Body of pancreas (tissue), 4 donors: ENCODE data around the gene WWOX. TPM values are rescaled to one million over a fixed set of nuclear protein-coding genes. Genes with fewer than 3 reads are reported as not detected.

Source experiments
- ATAC-seq: fragments of 150-250 bp; one replicate; pipeline ENCODE4 v1.9.1; 2016
- DNase-seq, 4 donors: peaks; one replicate each; pipeline ENCODE4 v3.0.0-alpha.2; 2019
- H3K27ac ChIP-seq, 4 donors: fragments of 200-600 bp; sonication (generic); 1 replicate in 3 of 4; 2 replicates in 1 of 4; pipeline versions ENCODE4 v1.5.1 to v1.6.1; 2016 to 2019; ENCODE audit warnings: mild to moderate bottlenecking in 1 of 4, mixed read lengths in 1 of 4, moderate library complexity in 1 of 4
- H3K27me3 ChIP-seq, 2 donors: fragments of 200-600 bp; sonication (generic); one replicate each; pipeline ENCODE4 v1.6.0; 2016; ENCODE audit warnings: mild to moderate bottlenecking in 1 of 2
- H3K36me3 ChIP-seq, 2 donors: fragments of 200-600 bp; sonication (generic); replicated peaks in 1 of 2; 2 replicates each; pipeline ENCODE4 v1.5.1; 2016; ENCODE audit warnings: low read depth in 2 of 2; ENCODE audit not compliant: insufficient read depth in 1 of 2
- H3K4me1 ChIP-seq: fragments of 200-600 bp; sonication (generic); one replicate; pipeline ENCODE4 v1.6.0; 2016
- H3K4me3 ChIP-seq, 2 donors: fragments of 200-600 bp; sonication (generic); 1 replicate in 1 of 2; 2 replicates in 1 of 2; pipeline ENCODE4 v1.5.1; 2016 to 2019
- H3K9me3 ChIP-seq, 3 donors: fragments of 200-600 bp; sonication (generic); 1 replicate in 2 of 3; 2 replicates in 1 of 3; pipeline ENCODE4 v1.5.1; 2016
- POLR2A ChIP-seq, 3 donors: fragments of 450-650 bp; IDR thresholded peaks; one replicate each; pipeline ENCODE4 v1.6.1; 2016; ENCODE audit warnings: antibody characterized with exemption in 3 of 3, mild to moderate bottlenecking in 2 of 3
- WGBS, 2 donors: methylation state at CpG; one replicate each; pipeline ENCODE4 v1.1.5; 2017; 5-methylcytosine and 5-hydroxymethylcytosine counted together
- intact Hi-C: fragments of 100-400 bp; cut with DNase I; formaldehyde crosslinking; loops from one replicate; pipeline ENCODE4 v1.15.1; 2023
- total RNA-seq, 2 donors: library from RNA; depleted of rRNA; stranded (reverse); fragments of >200 nt; gene quantifications; one replicate each; pipeline ENCODE4 v1.1.0, GENCODE V29; 2016
- TF ChIP-seq, protein P1 (sequence below), 7 experiments: fragments of 450-650 bp in 4 of 7; fragments of 200-600 bp in 3 of 7; sonication (generic) in 3 of 7; IDR thresholded peaks; one replicate each; pipeline ENCODE4 v1.5.1; 2016 to 2019; ENCODE audit warnings: antibody characterized with exemption in 7 of 7

WWOX gene
- total RNA-seq, 2 donors from 2014 or later, result 52.7 to 67.2 TPM

DNA sequence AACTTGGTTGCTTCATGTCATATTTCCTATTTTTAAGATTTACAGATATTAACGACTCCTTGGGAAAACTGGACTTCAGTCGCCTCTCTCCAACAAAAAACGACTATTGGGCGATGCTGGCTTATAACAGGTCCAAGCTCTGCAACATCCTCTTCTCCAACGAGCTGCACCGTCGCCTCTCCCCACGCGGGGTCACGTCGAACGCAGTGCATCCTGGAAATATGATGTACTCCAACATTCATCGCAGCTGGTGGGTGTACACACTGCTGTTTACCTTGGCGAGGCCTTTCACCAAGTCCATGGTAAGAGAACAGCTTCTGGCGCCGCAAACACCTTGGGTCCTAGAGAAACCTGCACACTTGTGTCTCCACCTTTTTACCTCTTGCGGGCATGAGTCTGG is 333.0 kb downstream of the WWOX start:
- intact Hi-C loops, result no loop called here
- Histone ChIP-seq H3K4me3 (no peak overlapping the region), H3K27me3 (no peaks in the 10 kb centered on the region), H3K36me3 (no peaks in the 10 kb centered on the region), H3K4me1 (no peaks in the 10 kb centered on the region), H3K27ac (no peak overlapping the region), H3K9me3 (no peaks in the 10 kb centered on the region)
- no peak for ATAC-seq
- DNase-seq, result no peak
- no peak for TF ChIP-seq POLR2A (IDR thresholded peaks at IDR 0.05)
- TF ChIP-seq, protein P1, sequence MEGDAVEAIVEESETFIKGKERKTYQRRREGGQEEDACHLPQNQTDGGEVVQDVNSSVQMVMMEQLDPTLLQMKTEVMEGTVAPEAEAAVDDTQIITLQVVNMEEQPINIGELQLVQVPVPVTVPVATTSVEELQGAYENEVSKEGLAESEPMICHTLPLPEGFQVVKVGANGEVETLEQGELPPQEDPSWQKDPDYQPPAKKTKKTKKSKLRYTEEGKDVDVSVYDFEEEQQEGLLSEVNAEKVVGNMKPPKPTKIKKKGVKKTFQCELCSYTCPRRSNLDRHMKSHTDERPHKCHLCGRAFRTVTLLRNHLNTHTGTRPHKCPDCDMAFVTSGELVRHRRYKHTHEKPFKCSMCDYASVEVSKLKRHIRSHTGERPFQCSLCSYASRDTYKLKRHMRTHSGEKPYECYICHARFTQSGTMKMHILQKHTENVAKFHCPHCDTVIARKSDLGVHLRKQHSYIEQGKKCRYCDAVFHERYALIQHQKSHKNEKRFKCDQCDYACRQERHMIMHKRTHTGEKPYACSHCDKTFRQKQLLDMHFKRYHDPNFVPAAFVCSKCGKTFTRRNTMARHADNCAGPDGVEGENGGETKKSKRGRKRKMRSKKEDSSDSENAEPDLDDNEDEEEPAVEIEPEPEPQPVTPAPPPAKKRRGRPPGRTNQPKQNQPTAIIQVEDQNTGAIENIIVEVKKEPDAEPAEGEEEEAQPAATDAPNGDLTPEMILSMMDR (IDR thresholded peaks at IDR 0.05), result no peak
- WGBS, 2 donors, result 93% methylated on average over 14 to 17 of the region's 17 CpGs

DNA sequence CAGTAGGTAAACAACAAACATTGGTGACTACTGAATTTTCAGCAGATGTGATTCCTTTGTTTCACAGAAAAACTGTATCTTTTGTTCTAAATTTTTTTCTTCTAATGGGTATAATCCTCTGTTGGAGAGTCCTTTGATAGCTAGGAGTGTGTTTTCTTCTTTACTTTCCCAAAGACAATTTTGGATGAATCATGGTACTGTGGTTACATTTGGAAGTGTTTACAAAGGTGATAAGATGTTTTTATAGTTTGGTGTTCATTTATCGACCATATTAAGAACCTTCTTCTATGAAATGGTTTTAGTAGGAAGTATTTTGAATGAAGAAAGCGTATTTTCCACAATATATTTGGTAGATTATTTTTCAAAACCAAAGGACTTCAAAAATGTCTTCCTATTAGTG is 333.7 kb downstream of the WWOX start:
- ATAC-seq (no peak), DNase-seq (no peak)
- intact Hi-C loops, result no loop called here
- H3K27ac ChIP-seq, result no peak overlapping the region
- no peaks in the 10 kb centered on the region for H3K36me3 ChIP-seq
- H3K4me1 ChIP-seq, result no peaks in the 10 kb centered on the region
- no peaks in the 10 kb centered on the region for H3K27me3 ChIP-seq
- H3K9me3 ChIP-seq, result no peaks in the 10 kb centered on the region
- 88 to 92% methylated on average over 2 of the region's 2 CpGs for WGBS, 2 donors
- no peak overlapping the region for H3K4me3 ChIP-seq
- TF ChIP-seq, protein P1 (IDR thresholded peaks at IDR 0.05), result no peak
- no peak for TF ChIP-seq POLR2A (IDR thresholded peaks at IDR 0.05)

DNA sequence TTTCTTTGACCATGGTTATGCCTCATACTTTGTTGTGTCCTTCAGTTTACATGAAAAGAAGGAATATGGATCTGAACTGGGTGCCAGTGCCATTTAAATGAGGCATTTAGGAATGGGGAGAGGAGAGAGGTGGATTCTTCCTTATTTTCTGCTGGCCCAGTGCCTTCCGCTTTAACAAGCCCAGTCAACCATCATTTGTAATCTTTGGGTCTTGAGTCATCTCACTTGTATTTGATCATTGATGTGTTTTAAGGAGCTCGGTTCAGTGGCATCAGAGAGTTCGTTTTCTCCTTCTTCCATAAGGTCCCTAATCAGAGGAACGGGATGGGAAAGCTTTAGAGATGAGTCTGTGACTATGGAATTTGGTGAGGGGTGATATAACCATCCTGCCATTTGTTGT is 334.9 kb downstream of the WWOX start:
- no peak for TF ChIP-seq POLR2A (IDR thresholded peaks at IDR 0.05)
- TF ChIP-seq, protein P1 (IDR thresholded peaks at IDR 0.05), result no peak
- H3K36me3 ChIP-seq, result no peaks in the 10 kb centered on the region
- H3K4me1 ChIP-seq, result no peaks in the 10 kb centered on the region
- no peak overlapping the region for H3K27ac ChIP-seq
- intact Hi-C loops, result no loop called here
- DNase-seq, result no peak
- no peaks in the 10 kb centered on the region for H3K9me3 ChIP-seq
- 88 to 95% methylated on average over 4 of the region's 4 CpGs for WGBS, 2 donors
- no peak for ATAC-seq
- no peak overlapping the region for H3K4me3 ChIP-seq
- H3K27me3 ChIP-seq, result no peaks in the 10 kb centered on the region

DNA sequence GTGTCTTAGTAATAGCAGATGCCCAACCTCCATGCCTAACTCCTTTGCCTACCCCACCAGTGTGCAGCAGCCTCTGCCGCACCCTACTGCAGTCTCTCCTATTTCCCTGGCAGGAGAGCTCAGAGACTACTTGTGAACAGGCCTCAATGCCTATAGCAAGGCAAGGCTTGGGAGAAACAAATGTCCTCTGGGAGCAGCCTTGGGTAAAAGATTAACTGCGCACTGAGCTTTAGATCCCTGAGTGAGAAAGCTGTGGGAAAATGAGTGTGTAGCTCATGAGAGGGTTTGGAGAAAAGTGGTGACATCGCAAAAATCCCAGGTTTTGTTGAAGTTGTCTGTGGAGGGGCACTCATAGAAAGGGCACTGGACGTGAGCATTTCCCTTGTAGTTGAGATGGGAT is 335.8 kb downstream of the WWOX start:
- no peaks in the 10 kb centered on the region for H3K36me3 ChIP-seq
- H3K4me3 ChIP-seq, result no peak overlapping the region
- no peaks in the 10 kb centered on the region for H3K27me3 ChIP-seq
- ATAC-seq (no peak), DNase-seq (no peak)
- H3K27ac ChIP-seq, result no peak overlapping the region
- intact Hi-C loops, result no loop called here
- TF ChIP-seq POLR2A (IDR thresholded peaks at IDR 0.05), result no peak
- TF ChIP-seq, protein P1 (IDR thresholded peaks at IDR 0.05), result no peak
- H3K4me1 ChIP-seq, result no peaks in the 10 kb centered on the region
- no peaks in the 10 kb centered on the region for H3K9me3 ChIP-seq
- WGBS, 2 donors, result 79 to 80% methylated on average over 4 of the region's 4 CpGs

DNA sequence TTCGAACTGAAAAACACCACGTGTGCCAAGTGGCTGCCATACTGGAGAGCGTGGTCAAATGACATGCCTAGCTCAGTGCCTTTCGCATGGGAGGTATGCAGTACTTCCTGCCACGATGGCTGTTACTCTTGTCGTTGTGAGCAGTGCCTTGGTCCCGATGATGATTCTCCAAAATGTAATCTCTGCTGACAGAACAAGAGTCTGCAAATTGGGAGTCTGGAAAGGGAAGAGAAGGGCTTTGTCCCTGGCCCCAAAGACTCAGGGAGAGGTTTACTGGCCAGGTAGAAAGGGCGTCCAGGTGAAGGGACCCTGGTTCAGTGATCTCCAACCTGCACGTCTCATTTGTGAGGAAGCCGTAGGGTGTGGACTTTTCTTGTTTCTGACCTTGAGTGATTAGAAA is 336.6 kb downstream of the WWOX start:
- 86 to 90% methylated on average over 10 of the region's 10 CpGs for WGBS, 2 donors
- TF ChIP-seq, protein P1 (IDR thresholded peaks at IDR 0.05), result no peak
- no peak for TF ChIP-seq POLR2A (IDR thresholded peaks at IDR 0.05)

More for the DNA sequence above, 336.6 kb downstream of the WWOX start:
- intact Hi-C loops, result no loop called here
- H3K36me3 ChIP-seq, result no peaks in the 10 kb centered on the region
- no peaks in the 10 kb centered on the region for H3K4me1 ChIP-seq
- no peak overlapping the region for H3K4me3 ChIP-seq
- H3K9me3 ChIP-seq, result no peaks in the 10 kb centered on the region
- no peak for DNase-seq
- H3K27me3 ChIP-seq, result no peaks in the 10 kb centered on the region
- H3K27ac ChIP-seq, result no peak overlapping the region
- no peak for ATAC-seq
